Left ventricle myocardium inferior (tissue), 1 donor: Measurements from ENCODE around the gene IL31RA. TPM values are rescaled to one million over a fixed set of nuclear protein-coding genes. Genes with fewer than 3 reads are reported as not detected.

Experiments used
- DNase-seq: peaks from one replicate; pipeline ENCODE4 v3.0.0-alpha.2; 2020
- H3K27ac ChIP-seq: fragments of 200-600 bp; replicated peaks from 2 replicates; pipeline ENCODE4 v1.8.0; 2021
- H3K27me3 ChIP-seq: fragments of 200-600 bp; 2 replicates; pipeline ENCODE4 v1.8.0; 2021; ENCODE audit warnings: low read depth
- H3K36me3 ChIP-seq: fragments of 200-600 bp; 2 replicates; pipeline ENCODE4 v1.8.0; 2021
- H3K4me1 ChIP-seq: fragments of 200-600 bp; 2 replicates; pipeline ENCODE4 v1.8.0; 2021
- H3K4me3 ChIP-seq: fragments of 200-600 bp; 2 replicates; pipeline ENCODE4 v1.8.0; 2021; ENCODE audit warnings: mild to moderate bottlenecking, moderate library complexity
- H3K9me3 ChIP-seq: fragments of 200-600 bp; replicated peaks from 2 replicates; pipeline ENCODE4 v1.8.0; 2021
- CTCF ChIP-seq: fragments of 200-600 bp; IDR thresholded peaks from 2 replicates; pipeline ENCODE4 v1.8.0; 2021; ENCODE audit warnings: antibody characterized with exemption, mild to moderate bottlenecking, borderline replicate concordance
- intact Hi-C: fragments of 100-400 bp; cut with micrococcal nuclease; formaldehyde crosslinking; loops from one replicate; pipeline ENCODE4 v1.11.0; 2022
- total RNA-seq: library from RNA; stranded (reverse); fragmentation: NEBNext Ultra II Directional; extraction: Animal tissue kit (Norgen Biotek cat#: 25700); gene quantifications from one replicate; pipeline ENCODE4 v1.2.1, GENCODE V29; 2021
- donor health status: DM: no; HTN: yes; CAD: no; lungs with severe emphysema.

The IL31RA gene
- total RNA-seq, 1 donor from 2014 or later: 0.27 TPM

- no peaks in the 10 kb centered on the region for H3K9me3 ChIP-seq
- H3K27me3 ChIP-seq: peaks cover 12% of the 10 kb centered on the region
- no peak overlapping the region for H3K4me3 ChIP-seq
- H3K4me1 ChIP-seq: no peaks in the 10 kb centered on the region
- no peak for DNase-seq
- intact Hi-C loops: no loop called here
- TF ChIP-seq CTCF: no peak
- no peak overlapping the region for H3K27ac ChIP-seq
- H3K36me3 ChIP-seq: no peaks in the 10 kb centered on the region
Measured at GRCh38 chr5:55866934-55867333, 15.8 kb downstream of the IL31RA start.

GRCh38 chr5:55868846-55869245 lies 17.7 kb downstream of the IL31RA start:
- no peak overlapping the region for H3K27ac ChIP-seq

DNA sequence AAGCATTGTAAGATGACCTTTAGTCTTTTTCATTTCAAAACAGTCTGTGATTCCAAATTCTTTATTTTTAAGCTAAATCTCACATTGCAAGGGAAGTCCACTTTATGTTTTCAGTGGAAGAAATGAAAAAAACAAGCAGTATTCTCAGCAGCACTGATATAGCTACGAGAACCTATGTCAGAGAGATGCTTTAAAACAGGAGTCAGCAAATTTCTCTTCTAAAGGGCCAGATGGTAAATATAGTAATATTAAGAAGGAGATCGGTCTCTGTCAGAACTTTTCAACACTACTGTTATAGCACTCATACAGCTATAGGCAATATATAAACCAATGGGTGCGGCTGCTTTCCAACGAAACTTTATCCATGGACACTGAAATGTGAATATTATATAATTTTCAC lies 18.7 kb downstream of the IL31RA start:
- intact Hi-C loops: no loop called here

More at GRCh38 chr5:55868846-55869245, 17.7 kb downstream of the IL31RA start:
- no peak for DNase-seq
- Histone ChIP-seq H3K4me1 (no peaks in the 10 kb centered on the region), H3K9me3 (no peaks in the 10 kb centered on the region), H3K36me3 (no peaks in the 10 kb centered on the region), H3K27me3 (peaks cover 1% of the 10 kb centered on the region), H3K4me3 (no peak overlapping the region)
- intact Hi-C loops: no loop called here
- no peak for TF ChIP-seq CTCF

DNA sequence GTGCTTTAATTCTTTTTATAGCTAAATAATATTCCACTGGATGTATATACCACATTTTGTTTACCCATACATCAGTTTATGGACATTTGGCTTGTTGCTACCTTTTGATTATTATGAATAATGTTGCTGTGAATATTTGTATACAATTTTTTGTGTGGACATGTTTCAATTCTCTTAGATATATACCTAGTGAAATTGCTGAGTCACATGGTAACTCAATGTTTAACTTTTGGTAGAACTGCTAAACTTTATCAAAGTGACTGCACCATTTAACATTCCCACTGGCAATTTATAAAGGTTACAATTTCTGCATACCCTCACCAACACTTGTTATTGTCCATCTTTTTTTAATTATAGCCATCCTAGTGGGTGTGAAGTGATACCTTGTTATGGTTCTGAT lies 22.1 kb downstream of the IL31RA start:
- no peak for TF ChIP-seq CTCF
- DNase-seq: no peak
- no peaks in the 10 kb centered on the region for H3K36me3 ChIP-seq
- no peaks in the 10 kb centered on the region for H3K27me3 ChIP-seq
- H3K27ac ChIP-seq: no peak overlapping the region
- intact Hi-C loops: no loop called here
- H3K4me1 ChIP-seq: no peaks in the 10 kb centered on the region
- peaks cover 24% of the 10 kb centered on the region for H3K9me3 ChIP-seq
- no peak overlapping the region for H3K4me3 ChIP-seq

More for the DNA sequence above, 18.7 kb downstream of the IL31RA start:
- TF ChIP-seq CTCF: no peak
- H3K9me3 ChIP-seq: peaks cover 9% of the 10 kb centered on the region
- H3K4me1 ChIP-seq: no peaks in the 10 kb centered on the region
- H3K36me3 ChIP-seq: no peaks in the 10 kb centered on the region
- H3K27ac ChIP-seq: no peak overlapping the region
- no peak overlapping the region for H3K4me3 ChIP-seq
- no peaks in the 10 kb centered on the region for H3K27me3 ChIP-seq
- DNase-seq: no peak

- no peaks in the 10 kb centered on the region for H3K27me3 ChIP-seq
- intact Hi-C loops: no loop called here
- TF ChIP-seq CTCF: no peak
- H3K27ac ChIP-seq: no peak overlapping the region
- no peak overlapping the region for H3K4me3 ChIP-seq
- no peaks in the 10 kb centered on the region for H3K36me3 ChIP-seq
- no peaks in the 10 kb centered on the region for H3K4me1 ChIP-seq
- peaks cover 27% of the 10 kb centered on the region for H3K9me3 ChIP-seq
- DNase-seq: no peak
Measured at GRCh38 chr5:55877655-55878054, 26.5 kb downstream of the IL31RA start.

DNA sequence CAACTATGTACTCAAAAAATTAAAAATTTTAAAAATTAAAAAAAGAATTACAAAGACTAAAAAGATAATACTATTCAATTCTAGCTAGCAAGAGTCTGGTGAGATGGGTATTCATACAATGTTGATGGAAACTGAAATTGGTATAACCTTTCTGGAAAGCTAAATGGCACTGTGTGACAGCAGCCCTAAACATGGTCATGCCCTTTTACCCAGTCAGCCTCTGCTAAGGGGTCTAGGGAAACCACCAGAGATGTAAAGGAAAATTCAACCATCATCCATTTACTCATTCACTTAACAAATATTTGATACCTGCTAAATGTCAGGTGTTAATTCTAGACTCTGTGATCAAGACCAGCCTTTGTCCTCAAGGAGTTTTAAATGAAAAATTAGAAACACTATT lies 29.3 kb downstream of the IL31RA start:
- no peaks in the 10 kb centered on the region for H3K27me3 ChIP-seq
- intact Hi-C loops: no loop called here
- no peak overlapping the region for H3K27ac ChIP-seq
- no peaks in the 10 kb centered on the region for H3K36me3 ChIP-seq
- peaks cover 18% of the 10 kb centered on the region for H3K9me3 ChIP-seq
- TF ChIP-seq CTCF: no peak
- H3K4me1 ChIP-seq: no peaks in the 10 kb centered on the region
- no peak for DNase-seq
- no peak overlapping the region for H3K4me3 ChIP-seq
